ENCODE data around the gene SH3BP5L. TPM values are rescaled to one million over a fixed set of nuclear protein-coding genes. Genes with fewer than 3 reads are reported as not detected.

The SH3BP5L gene
- total and polyA plus RNA-seq, 2 of the 13 experiments (the other 11 are each of a cell fraction or from before 2014, with no cell fraction given): 10.3 to 14.9 TPM

DNA sequence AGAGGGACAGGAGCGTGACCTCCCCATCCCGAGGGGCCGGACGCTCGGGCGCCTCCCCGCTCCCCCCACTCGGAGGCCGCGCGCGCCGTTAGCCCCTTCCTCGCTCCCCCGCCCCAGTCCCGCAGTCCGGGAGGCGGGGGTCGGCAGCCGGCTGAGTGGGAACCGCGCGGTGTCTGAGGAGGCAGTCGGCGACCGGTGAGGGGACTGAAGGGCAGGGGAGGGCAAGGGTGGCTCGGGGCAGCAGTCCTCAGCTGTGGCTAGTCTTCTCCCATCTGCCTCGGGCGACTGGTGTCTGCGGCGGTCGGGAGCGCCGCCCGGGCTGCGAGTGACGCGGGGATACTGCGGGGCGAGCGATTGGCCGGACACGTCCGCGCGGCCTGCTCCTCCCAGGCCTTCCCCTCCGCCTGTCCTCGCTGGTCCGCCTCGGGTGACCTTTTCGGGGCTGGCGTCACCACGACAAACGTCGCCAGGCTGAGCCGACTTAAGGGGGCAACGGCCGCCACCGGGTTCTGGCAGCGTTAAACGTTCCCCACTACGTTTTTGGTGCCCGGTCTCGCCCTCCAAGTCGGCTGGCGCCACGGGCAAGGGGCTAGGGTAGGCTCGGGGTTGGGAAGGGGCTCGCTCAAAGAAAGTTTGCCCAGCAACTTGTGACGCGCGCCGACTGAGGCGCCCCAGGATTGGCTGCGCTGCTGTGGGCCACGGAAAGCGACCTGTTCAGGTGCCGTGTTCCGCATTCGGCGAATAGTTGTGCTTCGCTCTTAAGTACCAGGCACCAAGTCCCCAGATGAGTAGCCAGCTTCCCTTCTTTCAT lies 12.8 kb upstream of the SH3BP5L start (continued):
- TF ChIP-seq KDM1A (CRISPR knock-in tag; IDR thresholded peaks at IDR 0.05) (no peak), PHF5A (CRISPR knock-in tag; IDR thresholded peaks at IDR 0.05; ENCODE audit: low read depth, unreplicated experiment) (no peak), REXO4 (CRISPR knock-in tag; IDR thresholded peaks at IDR 0.05; ENCODE audit: borderline replicate concordance) (0 out of 2 replicates have a peak, but pooled peaks have one; percentile 76), MBNL3 (CRISPR knock-in tag; conservative IDR thresholded peaks at IDR 0.05) (no peak), ZNF740 (CRISPR knock-in tag; IDR thresholded peaks at IDR 0.05) (peak; percentile 96), ZNF296 (CRISPR knock-in tag; conservative IDR thresholded peaks at IDR 0.05) (peak; percentile 89), ZFP41 (CRISPR knock-in tag; IDR thresholded peaks at IDR 0.05; ENCODE audit: borderline replicate concordance) (no peak), ZNF407 (CRISPR knock-in tag; IDR thresholded peaks at IDR 0.05; ENCODE audit: not compliant biosample characterization) (no peak), ELK4 (CRISPR knock-in tag; IDR thresholded peaks at IDR 0.05; ENCODE audit: borderline replicate concordance) (no peak), MXD4 (CRISPR knock-in tag; IDR thresholded peaks at IDR 0.05) (peak; percentile 27; the same call in 1 of the 2 replicates), ZNF276 (CRISPR knock-in tag; IDR thresholded peaks at IDR 0.05; ENCODE audit: low read depth) (no peak)
- TF ChIP-seq, protein P1, sequence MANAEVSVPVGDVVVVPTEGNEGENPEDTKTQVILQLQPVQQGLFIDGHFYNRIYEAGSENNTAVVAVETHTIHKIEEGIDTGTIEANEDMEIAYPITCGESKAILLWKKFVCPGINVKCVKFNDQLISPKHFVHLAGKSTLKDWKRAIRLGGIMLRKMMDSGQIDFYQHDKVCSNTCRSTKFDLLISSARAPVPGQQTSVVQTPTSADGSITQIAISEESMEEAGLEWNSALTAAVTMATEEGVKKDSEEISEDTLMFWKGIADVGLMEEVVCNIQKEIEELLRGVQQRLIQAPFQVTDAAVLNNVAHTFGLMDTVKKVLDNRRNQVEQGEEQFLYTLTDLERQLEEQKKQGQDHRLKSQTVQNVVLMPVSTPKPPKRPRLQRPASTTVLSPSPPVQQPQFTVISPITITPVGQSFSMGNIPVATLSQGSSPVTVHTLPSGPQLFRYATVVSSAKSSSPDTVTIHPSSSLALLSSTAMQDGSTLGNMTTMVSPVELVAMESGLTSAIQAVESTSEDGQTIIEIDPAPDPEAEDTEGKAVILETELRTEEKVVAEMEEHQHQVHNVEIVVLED (CRISPR knock-in tag; IDR thresholded peaks at IDR 0.05; ENCODE audit: borderline replicate concordance): peak; percentile 83; the same call in 1 of the 2 replicates
- TF ChIP-seq, protein P2, sequence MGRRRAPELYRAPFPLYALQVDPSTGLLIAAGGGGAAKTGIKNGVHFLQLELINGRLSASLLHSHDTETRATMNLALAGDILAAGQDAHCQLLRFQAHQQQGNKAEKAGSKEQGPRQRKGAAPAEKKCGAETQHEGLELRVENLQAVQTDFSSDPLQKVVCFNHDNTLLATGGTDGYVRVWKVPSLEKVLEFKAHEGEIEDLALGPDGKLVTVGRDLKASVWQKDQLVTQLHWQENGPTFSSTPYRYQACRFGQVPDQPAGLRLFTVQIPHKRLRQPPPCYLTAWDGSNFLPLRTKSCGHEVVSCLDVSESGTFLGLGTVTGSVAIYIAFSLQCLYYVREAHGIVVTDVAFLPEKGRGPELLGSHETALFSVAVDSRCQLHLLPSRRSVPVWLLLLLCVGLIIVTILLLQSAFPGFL (CRISPR knock-in tag; IDR thresholded peaks at IDR 0.05): 0 out of 2 replicates have a peak, but pooled peaks have one; percentile 64
